Natural killer cell (primary cell): ENCODE measurements around the gene NPIPB2. TPM values are rescaled to one million over a fixed set of nuclear protein-coding genes. Genes with fewer than 3 reads are reported as not detected.

Experiments used
- ATAC-seq, 3 donors: fragments of 150-1000 bp in 2 of 3; fragments of 200-7000 bp in 1 of 3; cut with Tn5 transposase; 1 replicate in 1 of 3; 2 replicates in 2 of 3; pipeline ENCODE4 v1.10.0; 2021; ENCODE audit warnings: mild to moderate bottlenecking in 2 of 3, moderate library complexity in 2 of 3
- DNase-seq, 2 donors: peaks; one replicate each; pipeline versions ENCODE4 v3.0.0 to v3.0.0-alpha.2; 2013 to 2021; ENCODE audit warnings: mixed read lengths in 1 of 2
- H3K27ac ChIP-seq: one replicate; pipeline ENCODE4 v1.5.1; 2013; ENCODE audit warnings: mild to moderate bottlenecking, low read length
- H3K27me3 ChIP-seq: one replicate; pipeline ENCODE4 v1.6.1; 2013; ENCODE audit warnings: low read length; ENCODE audit not compliant: control insufficient read depth, insufficient read depth
- H3K36me3 ChIP-seq: one replicate; pipeline ENCODE4 v1.6.1; 2013; ENCODE audit warnings: low read length; ENCODE audit not compliant: control insufficient read depth, insufficient read depth
- H3K4me1 ChIP-seq: one replicate; pipeline ENCODE4 v1.6.1; 2013; ENCODE audit warnings: low read length; ENCODE audit not compliant: control insufficient read depth, insufficient read depth
- H3K4me3 ChIP-seq: one replicate; pipeline ENCODE4 v1.5.1; 2013; ENCODE audit warnings: low read length
- H3K9me3 ChIP-seq: one replicate; pipeline ENCODE4 v1.6.1; 2013; ENCODE audit warnings: low read length; ENCODE audit not compliant: control insufficient read depth, insufficient read depth
- H3K27ac Mint-ChIP-seq, 2 donors: one replicate each; pipeline ENCODE4 v1.8.0; 2022; ENCODE audit warnings: mild to moderate bottlenecking in 2 of 2, mixed read lengths in 2 of 2, moderate library complexity in 1 of 2
- H3K27me3 Mint-ChIP-seq, 2 donors: one replicate each; pipeline ENCODE4 v1.8.0; 2022; ENCODE audit warnings: low read depth in 2 of 2, mixed read lengths in 2 of 2
- H3K36me3 Mint-ChIP-seq: one replicate; pipeline ENCODE4 v1.8.0; 2022; ENCODE audit warnings: mixed read lengths
- H3K4me1 Mint-ChIP-seq, 2 donors: one replicate each; pipeline ENCODE4 v1.8.0; 2022; ENCODE audit warnings: mixed read lengths in 2 of 2
- H3K4me3 Mint-ChIP-seq: one replicate; pipeline ENCODE4 v1.8.0; 2022; ENCODE audit warnings: mild to moderate bottlenecking, moderate library complexity, mixed read lengths
- H3K9me3 Mint-ChIP-seq, 2 donors: one replicate each; pipeline ENCODE4 v1.8.0; 2022; ENCODE audit warnings: mixed read lengths in 2 of 2
- CTCF ChIP-seq: fragments of 200-600 bp; IDR thresholded peaks from one replicate; pipeline ENCODE4 v1.8.0; 2022; ENCODE audit warnings: antibody characterized with exemption
- WGBS: methylation state at CpG from one replicate; pipeline ENCODE4 v1.1.7; 2013; ENCODE audit warnings: missing lambda C conversion rate; ENCODE audit not compliant: insufficient coverage; 5-methylcytosine and 5-hydroxymethylcytosine counted together
- intact Hi-C: fragments of 100-400 bp; cut with micrococcal nuclease; formaldehyde crosslinking; loops from one replicate; pipeline ENCODE4 v1.14.2; 2022
- total RNA-seq, 4 donors: library from RNA; stranded (reverse); fragments of 120-200 nt in 1 of 4; gene quantifications; one replicate each; pipeline versions ENCODE4 v1.2.3 to v1.2.4, GENCODE V29; 2013 to 2022

NPIPB2 gene
- total RNA-seq, 3 donors from 2014 or later (not counting 1 experiment from before 2014, with no cell fraction given): 19.6 to 43.3 (median 22.4) TPM

GRCh38 chr16:11916524-11917285, 25.1 kb downstream of the NPIPB2 start:
- no peaks in the 10 kb centered on the region for H3K9me3 ChIP-seq
- H3K36me3 Mint-ChIP-seq: no peaks in the 10 kb centered on the region
- no peak for TF ChIP-seq CTCF
- H3K27ac ChIP-seq: peak overlapping the region; percentile 48
- H3K4me3 Mint-ChIP-seq: peak overlapping the region; percentile 89
- DNase-seq: no peak
- H3K4me1 Mint-ChIP-seq: peaks cover 33 to 40% of the 10 kb centered on the region in 2 donors
- H3K27me3 Mint-ChIP-seq: peaks cover 0 to 8% of the 10 kb centered on the region in 2 donors
- no peaks in the 10 kb centered on the region for H3K9me3 Mint-ChIP-seq
- no peaks in the 10 kb centered on the region for H3K27me3 ChIP-seq
- no peak for ATAC-seq
- H3K4me1 ChIP-seq: peaks cover 12% of the 10 kb centered on the region
- intact Hi-C loops: loop anchor here (1.0 to 10.0 kb wide), 4 partner anchors 58 to 972 kb away; partner anchors contain the start of genes CLEC16A, SNX29 and TXNDC11
- H3K36me3 ChIP-seq: no peaks in the 10 kb centered on the region
- H3K27ac Mint-ChIP-seq: peak overlapping the region; percentile 78 to 85
- WGBS: 64% methylated on average over 13 of the region's 13 CpGs
- peak overlapping the region; percentile 36 for H3K4me3 ChIP-seq

- H3K27ac ChIP-seq: peak within 1 kb of the TSS; percentile 85
- H3K36me3 Mint-ChIP-seq: no peaks in the 10 kb centered on the region
- intact Hi-C loops: loop anchor here (1.0 to 10.0 kb wide), 5 partner anchors 59 to 972 kb away; partner anchors contain the start of genes CLEC16A, RSL1D1, SNX29 and TXNDC11
- peaks cover 33 to 41% of the 10 kb centered on the region in 2 donors for H3K4me1 Mint-ChIP-seq
- no peaks in the 10 kb centered on the region for H3K9me3 Mint-ChIP-seq
- no peaks in the 10 kb centered on the region for H3K27me3 ChIP-seq
- TF ChIP-seq CTCF: no peak
- peaks cover 12% of the 10 kb centered on the region for H3K4me1 ChIP-seq
- DNase-seq (peak; percentile 98), ATAC-seq (peak; percentile 90 to 98 (median 93))
- H3K9me3 ChIP-seq: no peaks in the 10 kb centered on the region
- H3K27me3 Mint-ChIP-seq: peaks cover 0 to 8% of the 10 kb centered on the region in 2 donors
- H3K4me3 ChIP-seq: peak within 1 kb of the TSS; percentile 79
- H3K36me3 ChIP-seq: no peaks in the 10 kb centered on the region
- under 1% methylated on average over 84 of the region's 84 CpGs for WGBS
- H3K27ac Mint-ChIP-seq: peak within 1 kb of the TSS; percentile 78 to 90
- H3K4me3 Mint-ChIP-seq: peak within 1 kb of the TSS; percentile 89
Observed at GRCh38 chr16:11915644-11916523, 26.0 kb downstream of the NPIPB2 start, which contains the start of gene GSPT1. TSS of gene GSPT1 (minus strand) at chr16:11915956. CDS start at chr16:11915720, 236 bp downstream.

- Histone ChIP-seq H3K27ac (peak overlapping the region; percentile 41), H3K4me1 (peaks cover 12% of the 10 kb centered on the region), H3K9me3 (no peaks in the 10 kb centered on the region), H3K27me3 (no peaks in the 10 kb centered on the region), H3K36me3 (no peaks in the 10 kb centered on the region), H3K4me3 (peak overlapping the region; percentile 79)
- H3K27me3 Mint-ChIP-seq: peaks cover 0 to 7% of the 10 kb centered on the region in 2 donors
- peak overlapping the region; percentile 78 to 90 for H3K27ac Mint-ChIP-seq
- no peaks in the 10 kb centered on the region for H3K9me3 Mint-ChIP-seq
- DNase-seq: peak; percentile 39 to 59
- peak overlapping the region; percentile 87 for H3K4me3 Mint-ChIP-seq
- intact Hi-C loops: loop anchor here (2.0 to 10.0 kb wide), 3 partner anchors 60 to 130 kb away; partner anchors contain the start of genes RSL1D1 and SNX29
- WGBS: under 1% methylated on average over 79 of the region's 79 CpGs
- no peaks in the 10 kb centered on the region for H3K36me3 Mint-ChIP-seq
- H3K4me1 Mint-ChIP-seq: peaks cover 33 to 48% of the 10 kb centered on the region in 2 donors
- peak; percentile 6 to 29 (median 11) for ATAC-seq
- TF ChIP-seq CTCF: no peak
Observed at GRCh38 chr16:11915114-11915643, 26.7 kb downstream of the NPIPB2 start.
